Right ventricle myocardium inferior (tissue), 1 donor: Measurements from ENCODE around the gene SLC25A19. TPM values are rescaled to one million over a fixed set of nuclear protein-coding genes. Genes with fewer than 3 reads are reported as not detected.

Experiments used
- ATAC-seq: fragments of 200-7000 bp; cut with Tn5 transposase; one replicate; pipeline ENCODE4 v1.9.1; 2020; ENCODE audit warnings: mild to moderate bottlenecking, moderate library complexity
- DNase-seq: peaks from one replicate; pipeline ENCODE4 v3.0.0; 2021; ENCODE audit errors: missing footprints
- intact Hi-C: fragments of 100-400 bp; cut with DNase I; formaldehyde crosslinking; loops from one replicate; pipeline ENCODE4 v1.11.0; 2022
- total RNA-seq: library from RNA; stranded (reverse); fragmentation: NEBNext Ultra II Directional; extraction: Animal tissue kit (Norgen Biotek cat#: 25700); gene quantifications from one replicate; pipeline ENCODE4 v1.2.1, GENCODE V29; 2021
- donor health status: DM: no; HTN: yes; CAD: no; lungs with severe emphysema.

The SLC25A19 gene
- total RNA-seq, 1 donor from 2014 or later, result 19.5 TPM

DNA sequence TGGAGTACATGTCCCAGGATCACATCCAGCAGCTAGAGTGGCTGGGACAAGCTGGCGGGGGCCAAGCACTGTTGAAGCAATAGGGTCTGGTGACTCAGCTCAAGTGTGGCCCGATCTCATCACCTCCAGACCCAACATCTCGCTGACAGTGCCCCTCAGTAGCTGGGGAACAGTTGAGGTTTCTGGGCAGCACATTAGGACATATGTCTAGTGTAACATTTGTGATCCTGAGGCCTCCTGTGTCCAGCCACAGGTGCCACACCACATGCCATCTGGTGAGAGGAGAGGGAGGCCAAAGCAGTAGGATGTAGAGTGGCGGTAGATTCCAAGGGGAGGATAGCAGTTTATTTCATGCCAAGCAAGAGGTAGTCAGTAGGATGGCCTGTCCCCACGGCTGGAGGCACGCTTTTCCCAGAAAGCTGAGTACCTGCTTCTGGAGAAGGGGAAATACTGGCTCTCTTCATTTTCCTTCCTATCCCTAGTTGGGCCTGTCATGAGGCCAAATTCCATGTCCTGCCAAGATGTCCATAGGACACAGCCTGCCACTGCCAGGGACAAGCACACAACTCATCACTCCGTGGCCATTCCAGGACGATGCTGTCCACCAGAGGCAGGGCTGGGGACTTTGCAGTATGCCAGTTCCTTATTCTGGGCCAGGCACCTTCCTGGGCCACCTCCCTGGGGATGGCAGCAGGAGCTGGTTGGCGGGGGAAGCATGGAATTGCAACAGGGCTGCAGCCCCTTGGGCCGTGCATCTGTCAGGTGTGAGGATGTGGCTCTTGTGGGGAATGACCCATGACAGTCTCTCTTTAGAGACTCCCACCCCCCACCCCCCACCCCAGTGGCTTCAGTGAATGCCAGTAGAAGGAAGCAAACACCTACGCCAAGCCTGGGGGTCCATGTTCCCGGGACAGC is 51.9 kb downstream of the SLC25A19 start:
- DNase-seq (no peak), ATAC-seq (peak; percentile 65)
- intact Hi-C loops, result no loop called here

DNA sequence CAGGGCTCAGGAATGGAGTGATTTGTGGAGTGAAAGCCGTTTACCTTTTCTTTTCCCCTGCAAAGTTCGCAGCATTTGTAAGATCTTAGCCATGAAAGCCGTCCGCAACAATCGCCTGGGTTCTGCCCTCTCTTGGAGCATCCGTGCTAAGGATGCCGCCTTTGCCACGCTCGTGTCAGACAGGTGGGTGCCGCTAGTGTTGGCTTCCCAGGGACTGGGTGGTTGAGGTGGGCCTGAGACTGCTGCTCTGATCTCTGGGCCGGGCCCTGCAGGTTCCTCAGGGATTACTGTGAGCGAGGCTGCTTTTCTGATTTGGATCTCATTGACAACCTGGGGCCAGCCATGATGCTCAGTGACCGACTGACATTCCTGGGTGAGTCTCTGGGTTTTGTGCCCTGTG is 56.4 kb downstream of the SLC25A19 start:
- ATAC-seq (no peak), DNase-seq (no peak)
- intact Hi-C loops, result no loop called here

DNA sequence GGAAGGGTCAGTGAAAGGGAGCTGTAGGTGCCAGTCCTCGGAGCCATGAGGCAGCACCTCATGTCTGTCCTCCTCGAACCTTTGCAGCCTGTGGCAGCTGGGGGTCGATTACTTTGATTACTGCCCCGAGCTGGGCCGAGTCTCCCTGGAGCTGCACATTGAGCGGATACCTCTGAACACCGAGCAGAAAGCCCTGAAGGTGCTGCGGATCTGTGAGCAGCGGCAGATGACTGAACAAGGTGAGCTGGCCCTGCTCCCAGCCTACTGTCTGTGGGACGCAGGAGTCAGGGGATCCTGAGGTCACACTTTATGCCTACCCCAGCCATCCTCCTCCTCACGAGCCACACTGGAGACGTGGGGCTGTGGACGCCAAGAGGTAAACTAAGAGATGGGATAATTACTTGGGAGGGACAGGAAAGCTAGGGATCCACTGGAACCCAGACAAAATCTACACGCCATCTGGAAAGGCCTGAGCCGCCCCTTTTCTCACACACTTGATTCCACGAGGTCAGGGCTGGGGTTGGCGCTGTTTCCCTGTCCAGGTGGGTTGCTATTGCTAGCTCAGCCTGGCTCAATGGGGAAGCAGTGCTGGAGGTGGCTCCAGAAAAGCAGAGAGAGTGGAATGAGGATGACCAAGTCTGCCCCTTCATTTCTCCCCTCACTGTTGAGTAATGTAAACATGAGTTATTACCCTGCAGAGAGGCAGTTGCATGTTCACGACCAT is 57.3 kb downstream of the SLC25A19 start:
- intact Hi-C loops, result no loop called here
- DNase-seq, result no peak
- no peak for ATAC-seq

DNA sequence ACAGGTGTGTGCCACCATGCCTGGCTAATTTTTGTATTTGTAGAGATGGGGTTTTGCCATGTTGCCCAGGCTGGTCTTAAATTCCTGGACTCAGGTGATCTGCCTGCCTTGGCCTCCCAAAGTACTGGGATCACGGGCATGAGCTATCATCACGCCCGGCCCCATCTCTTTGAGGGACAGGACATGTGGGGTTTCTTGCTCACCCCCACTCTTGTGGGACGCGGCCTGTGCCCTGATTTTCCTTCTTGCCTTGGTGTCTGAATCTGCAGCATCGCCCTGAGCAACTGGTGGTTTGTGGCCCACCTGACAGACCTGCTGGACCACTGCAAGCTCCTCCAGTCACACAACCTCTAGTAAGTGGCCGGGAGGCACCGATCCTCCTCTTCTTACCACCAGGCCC is 58.2 kb downstream of the SLC25A19 start:
- no peak for ATAC-seq
- intact Hi-C loops, result no loop called here
- DNase-seq, result no peak

DNA sequence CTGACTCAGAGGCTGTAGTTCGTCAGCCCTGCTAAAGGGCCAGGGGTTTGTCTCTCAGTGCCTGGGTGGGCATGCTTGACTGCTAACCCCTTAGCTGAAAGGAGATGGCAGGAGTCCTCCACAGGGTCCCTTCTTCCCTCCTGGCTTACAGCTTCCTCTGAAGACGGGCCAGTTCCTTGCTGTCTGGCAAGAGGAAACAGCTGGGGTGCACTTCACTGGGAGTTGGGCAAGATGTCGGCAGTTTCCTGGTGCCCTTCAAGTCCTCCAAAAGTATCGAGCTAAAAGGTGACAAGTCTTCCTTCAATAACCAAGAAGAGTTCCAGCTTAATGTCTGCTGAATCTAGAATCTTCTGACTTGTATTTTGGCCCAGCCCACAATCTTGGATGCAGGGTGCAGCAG is 60.4 kb downstream of the SLC25A19 start:
- DNase-seq, result no peak
- ATAC-seq, result peak; percentile 55
- intact Hi-C loops, result no loop called here

DNA sequence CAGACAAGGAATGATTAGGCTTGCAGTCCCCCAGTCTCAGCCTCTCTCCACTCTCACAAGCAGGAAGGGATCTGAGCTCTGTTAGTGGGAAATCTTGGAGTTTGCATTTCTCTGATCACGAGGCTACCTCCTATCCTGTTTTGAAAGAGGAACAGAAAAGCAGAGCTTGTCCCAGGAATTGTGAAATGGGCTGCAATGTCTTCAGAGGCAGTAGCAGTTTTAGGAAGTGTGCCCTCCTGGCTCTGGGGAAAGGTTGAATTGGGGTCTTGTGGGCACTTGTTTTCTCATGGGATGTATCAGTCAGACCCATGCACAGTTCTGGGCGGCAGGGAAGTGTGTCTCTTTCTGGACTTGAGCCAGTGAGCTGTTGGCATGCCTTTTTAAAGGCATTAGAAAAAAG is 60.9 kb downstream of the SLC25A19 start:
- intact Hi-C loops, result no loop called here
- no peak for DNase-seq
- ATAC-seq, result peak; percentile 55

DNA sequence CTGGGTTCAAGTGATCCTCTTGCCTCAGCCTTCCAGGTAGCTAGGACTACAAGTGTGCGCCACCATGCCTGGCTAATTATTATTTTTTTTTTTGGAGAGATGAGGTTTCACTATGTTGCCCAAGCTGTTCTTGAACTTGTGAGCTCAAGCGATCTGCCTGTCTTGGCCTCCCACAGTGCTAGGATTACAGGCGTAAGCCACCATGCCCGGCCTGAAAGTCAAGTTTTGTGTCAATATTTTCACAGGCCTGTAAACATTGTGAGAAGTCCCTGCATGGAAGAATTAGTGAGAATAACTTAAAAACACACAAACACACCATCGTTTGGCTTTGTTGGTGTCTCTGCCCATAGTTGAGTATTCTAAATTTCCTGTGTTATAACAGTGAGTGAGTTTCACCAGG is 61.5 kb downstream of the SLC25A19 start:
- DNase-seq, result no peak
- intact Hi-C loops, result no loop called here

DNA sequence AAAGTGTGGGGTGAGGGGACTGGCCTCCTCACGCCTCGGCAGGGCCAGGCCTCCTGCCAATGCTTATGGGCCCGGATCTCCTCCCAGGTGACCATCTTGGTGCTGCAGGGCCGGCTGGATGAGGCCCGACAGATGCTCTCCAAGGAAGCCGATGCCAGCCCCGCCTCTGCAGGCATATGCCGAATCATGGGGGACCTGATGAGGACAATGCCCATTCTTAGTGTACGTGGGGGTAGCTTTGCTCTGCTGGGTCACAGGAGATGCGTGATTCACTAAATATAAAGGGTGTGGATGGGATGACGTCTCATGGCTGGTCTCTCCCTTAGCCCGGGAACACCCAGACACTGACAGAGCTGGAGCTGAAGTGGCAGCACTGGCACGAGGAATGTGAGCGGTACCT is 64.2 kb downstream of the SLC25A19 start:
- no peak for ATAC-seq
- intact Hi-C loops, result no loop called here
- no peak for DNase-seq

More for the DNA sequence above, 61.5 kb downstream of the SLC25A19 start:
- ATAC-seq, result no peak

Other genes with a start within 250 kb of the SLC25A19 start
- 863 TPM for gene ATP5PD, start 242.5 kb downstream of the SLC25A19 start, total RNA-seq
- gene KCTD2, start 242.2 kb downstream of the SLC25A19 start, total RNA-seq, result 26.7 TPM
- gene SLC16A5, start 201.5 kb downstream of the SLC25A19 start, total RNA-seq, result 7.1 TPM
- gene ARMC7, start 179.5 kb downstream of the SLC25A19 start, total RNA-seq, result 6.4 TPM
- 24.6 TPM for gene NT5C, start 157.7 kb downstream of the SLC25A19 start, total RNA-seq
- gene JPT1, start 134.9 kb downstream of the SLC25A19 start, total RNA-seq, result 17.1 TPM
- gene SUMO2, start 106.5 kb downstream of the SLC25A19 start, total RNA-seq, result 217 TPM
- 28.7 TPM for gene NUP85, start 83.8 kb downstream of the SLC25A19 start, total RNA-seq
- gene GGA3, start 27.8 kb downstream of the SLC25A19 start, total RNA-seq, result 25.1 TPM
- 123 TPM for gene MRPS7, start 27.6 kb downstream of the SLC25A19 start, total RNA-seq
- gene MIF4GD, start 18.2 kb downstream of the SLC25A19 start, total RNA-seq, result 15.1 TPM
- gene GRB2, start 116.2 kb upstream of the SLC25A19 start, total RNA-seq, result 59.0 TPM
- 50.3 TPM for gene TMEM94, start 167.2 kb upstream of the SLC25A19 start, total RNA-seq
- gene CASKIN2, start 226.1 kb upstream of the SLC25A19 start, total RNA-seq, result 39.1 TPM
- gene TSEN54, start 227.1 kb upstream of the SLC25A19 start, total RNA-seq, result 6.1 TPM
- 4.1 TPM for gene LLGL2, start 236.3 kb upstream of the SLC25A19 start, total RNA-seq